ENCODE measurements around the gene CAMTA2. TPM values are rescaled to one million over a fixed set of nuclear protein-coding genes. Genes with fewer than 3 reads are reported as not detected.

CAMTA2 gene
- polyA plus RNA-seq, 2 of the 4 experiments (the other 2 are of a cell fraction) = 12.4 to 30.3 TPM

DNA sequence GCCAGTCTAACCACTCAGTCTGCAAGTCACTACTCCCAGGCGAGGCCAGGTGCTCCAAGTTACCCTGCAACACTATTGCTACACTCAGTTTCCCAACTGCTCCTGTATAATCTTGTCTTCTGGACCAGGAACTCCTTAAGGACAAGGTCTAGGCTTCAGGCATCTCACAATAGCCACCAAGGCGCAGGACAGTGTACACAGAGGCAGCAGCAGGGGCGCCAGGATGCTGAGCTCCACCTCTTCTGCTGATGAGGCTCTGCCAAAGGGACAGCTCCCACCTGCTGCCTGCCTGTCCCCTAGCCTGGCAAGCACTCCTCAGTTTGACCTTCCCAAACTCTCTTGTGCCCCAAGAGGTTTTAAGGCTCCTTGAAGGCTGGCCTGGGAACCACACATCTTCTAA lies 51.0 kb downstream of the CAMTA2 start (continued):
- no peak for TF ChIP-seq MYC (IDR thresholded peaks at IDR 0.05; ENCODE audit: borderline replicate concordance, low read length)

DNA sequence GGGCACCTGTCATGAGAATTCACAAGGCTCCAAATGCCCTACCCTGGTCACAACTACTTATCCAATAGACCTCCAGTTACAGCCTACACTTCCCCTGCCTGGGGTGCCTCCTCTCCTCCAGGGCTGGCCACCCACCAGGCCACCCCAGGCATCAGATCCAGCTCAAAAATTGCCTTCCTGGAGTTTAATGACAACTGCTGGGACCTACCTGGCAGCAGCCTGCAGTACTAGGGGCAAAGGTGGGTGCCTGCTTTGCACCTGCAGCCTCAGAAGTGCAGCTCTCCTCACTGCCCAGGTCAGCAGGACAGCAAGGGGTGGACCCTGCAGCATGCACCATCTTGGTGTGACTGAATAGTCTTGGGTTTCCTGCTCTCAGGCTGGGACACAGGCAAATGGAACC lies 51.8 kb downstream of the CAMTA2 start:
- no peak for FAIRE-seq
- POLR2A ChIA-PET = interaction anchor here (0.5 to 1.8 kb wide), 2 partner anchors 32 to 177 kb away, joined by 4 to 8 read pairs; partner anchors contain the start of gene SPAG7
- CTCF ChIA-PET = interaction anchor here (1.0 to 2.6 kb wide), 3 partner anchors 27 to 52 kb away, joined by 3 to 14 read pairs (median 5); partner anchors contain the start of gene CAMTA2

More for the DNA sequence above, 51.8 kb downstream of the CAMTA2 start:
- Histone ChIP-seq H3K4me1 (peaks cover 10% of the 10 kb centered on the region), H3K27ac (no peak overlapping the region), H3K9me3 (no peaks in the 10 kb centered on the region), H3K4me3 (no peak overlapping the region), H3K4me2 (no peak overlapping the region)
- TF ChIP-seq RARB (CRISPR knock-in tag; IDR thresholded peaks at IDR 0.05) (no peak), HOXB5 (CRISPR knock-in tag; IDR thresholded peaks at IDR 0.05) (no peak), RCOR1 (IDR thresholded peaks at IDR 0.05; ENCODE audit: low read depth, low read length) (no peak), CHD4 (IDR thresholded peaks at IDR 0.05; ENCODE audit: borderline replicate concordance) (no peak), CBX2 (IDR thresholded peaks at IDR 0.05; ENCODE audit: borderline replicate concordance, low read depth) (no peak), TFCP2L1 (CRISPR knock-in tag; IDR thresholded peaks at IDR 0.05) (no peak), NR3C1 (IDR thresholded peaks at IDR 0.05) (no peak), EHF (CRISPR knock-in tag; IDR thresholded peaks at IDR 0.05) (no peak), HEYL (CRISPR knock-in tag; IDR thresholded peaks at IDR 0.05) (no peak), TP53 (CRISPR knock-in tag; IDR thresholded peaks at IDR 0.05) (no peak), CHD2 (IDR thresholded peaks at IDR 0.05; ENCODE audit: low read length, partially characterized antibody) (no peak), ZFP36 (IDR thresholded peaks at IDR 0.05; ENCODE audit: borderline replicate concordance, partially characterized antibody) (no peak), NPAS2 (CRISPR knock-in tag; IDR thresholded peaks at IDR 0.05; ENCODE audit: borderline replicate concordance) (no peak), POLR2A (IDR thresholded peaks at IDR 0.05; ENCODE audit: low read length) (no peak)
- TF ChIP-seq, protein P1, sequence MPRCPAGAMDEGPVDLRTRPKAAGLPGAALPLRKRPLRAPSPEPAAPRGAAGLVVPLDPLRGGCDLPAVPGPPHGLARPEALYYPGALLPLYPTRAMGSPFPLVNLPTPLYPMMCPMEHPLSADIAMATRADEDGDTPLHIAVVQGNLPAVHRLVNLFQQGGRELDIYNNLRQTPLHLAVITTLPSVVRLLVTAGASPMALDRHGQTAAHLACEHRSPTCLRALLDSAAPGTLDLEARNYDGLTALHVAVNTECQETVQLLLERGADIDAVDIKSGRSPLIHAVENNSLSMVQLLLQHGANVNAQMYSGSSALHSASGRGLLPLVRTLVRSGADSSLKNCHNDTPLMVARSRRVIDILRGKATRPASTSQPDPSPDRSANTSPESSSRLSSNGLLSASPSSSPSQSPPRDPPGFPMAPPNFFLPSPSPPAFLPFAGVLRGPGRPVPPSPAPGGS (IDR thresholded peaks at IDR 0.05) = no peak
- TF ChIP-seq, protein P2, sequence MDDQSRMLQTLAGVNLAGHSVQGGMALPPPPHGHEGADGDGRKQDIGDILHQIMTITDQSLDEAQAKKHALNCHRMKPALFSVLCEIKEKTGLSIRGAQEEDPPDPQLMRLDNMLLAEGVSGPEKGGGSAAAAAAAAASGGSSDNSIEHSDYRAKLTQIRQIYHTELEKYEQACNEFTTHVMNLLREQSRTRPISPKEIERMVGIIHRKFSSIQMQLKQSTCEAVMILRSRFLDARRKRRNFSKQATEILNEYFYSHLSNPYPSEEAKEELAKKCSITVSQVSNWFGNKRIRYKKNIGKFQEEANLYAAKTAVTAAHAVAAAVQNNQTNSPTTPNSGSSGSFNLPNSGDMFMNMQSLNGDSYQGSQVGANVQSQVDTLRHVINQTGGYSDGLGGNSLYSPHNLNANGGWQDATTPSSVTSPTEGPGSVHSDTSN (IDR thresholded peaks at IDR 0.05) = no peak
- TF ChIP-seq, protein P3, sequence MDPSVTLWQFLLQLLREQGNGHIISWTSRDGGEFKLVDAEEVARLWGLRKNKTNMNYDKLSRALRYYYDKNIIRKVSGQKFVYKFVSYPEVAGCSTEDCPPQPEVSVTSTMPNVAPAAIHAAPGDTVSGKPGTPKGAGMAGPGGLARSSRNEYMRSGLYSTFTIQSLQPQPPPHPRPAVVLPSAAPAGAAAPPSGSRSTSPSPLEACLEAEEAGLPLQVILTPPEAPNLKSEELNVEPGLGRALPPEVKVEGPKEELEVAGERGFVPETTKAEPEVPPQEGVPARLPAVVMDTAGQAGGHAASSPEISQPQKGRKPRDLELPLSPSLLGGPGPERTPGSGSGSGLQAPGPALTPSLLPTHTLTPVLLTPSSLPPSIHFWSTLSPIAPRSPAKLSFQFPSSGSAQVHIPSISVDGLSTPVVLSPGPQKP (IDR thresholded peaks at IDR 0.05; ENCODE audit: low read depth, low read length) = no peak
- TF ChIP-seq, protein P4, sequence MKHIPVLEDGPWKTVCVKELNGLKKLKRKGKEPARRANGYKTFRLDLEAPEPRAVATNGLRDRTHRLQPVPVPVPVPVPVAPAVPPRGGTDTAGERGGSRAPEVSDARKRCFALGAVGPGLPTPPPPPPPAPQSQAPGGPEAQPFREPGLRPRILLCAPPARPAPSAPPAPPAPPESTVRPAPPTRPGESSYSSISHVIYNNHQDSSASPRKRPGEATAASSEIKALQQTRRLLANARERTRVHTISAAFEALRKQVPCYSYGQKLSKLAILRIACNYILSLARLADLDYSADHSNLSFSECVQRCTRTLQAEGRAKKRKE (CRISPR knock-in tag; IDR thresholded peaks at IDR 0.05; ENCODE audit: low read depth) = no peak
- TF ChIP-seq, protein P5, sequence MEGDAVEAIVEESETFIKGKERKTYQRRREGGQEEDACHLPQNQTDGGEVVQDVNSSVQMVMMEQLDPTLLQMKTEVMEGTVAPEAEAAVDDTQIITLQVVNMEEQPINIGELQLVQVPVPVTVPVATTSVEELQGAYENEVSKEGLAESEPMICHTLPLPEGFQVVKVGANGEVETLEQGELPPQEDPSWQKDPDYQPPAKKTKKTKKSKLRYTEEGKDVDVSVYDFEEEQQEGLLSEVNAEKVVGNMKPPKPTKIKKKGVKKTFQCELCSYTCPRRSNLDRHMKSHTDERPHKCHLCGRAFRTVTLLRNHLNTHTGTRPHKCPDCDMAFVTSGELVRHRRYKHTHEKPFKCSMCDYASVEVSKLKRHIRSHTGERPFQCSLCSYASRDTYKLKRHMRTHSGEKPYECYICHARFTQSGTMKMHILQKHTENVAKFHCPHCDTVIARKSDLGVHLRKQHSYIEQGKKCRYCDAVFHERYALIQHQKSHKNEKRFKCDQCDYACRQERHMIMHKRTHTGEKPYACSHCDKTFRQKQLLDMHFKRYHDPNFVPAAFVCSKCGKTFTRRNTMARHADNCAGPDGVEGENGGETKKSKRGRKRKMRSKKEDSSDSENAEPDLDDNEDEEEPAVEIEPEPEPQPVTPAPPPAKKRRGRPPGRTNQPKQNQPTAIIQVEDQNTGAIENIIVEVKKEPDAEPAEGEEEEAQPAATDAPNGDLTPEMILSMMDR (IDR thresholded peaks at IDR 0.05) = no peak
- TF ChIP-seq, protein P6, sequence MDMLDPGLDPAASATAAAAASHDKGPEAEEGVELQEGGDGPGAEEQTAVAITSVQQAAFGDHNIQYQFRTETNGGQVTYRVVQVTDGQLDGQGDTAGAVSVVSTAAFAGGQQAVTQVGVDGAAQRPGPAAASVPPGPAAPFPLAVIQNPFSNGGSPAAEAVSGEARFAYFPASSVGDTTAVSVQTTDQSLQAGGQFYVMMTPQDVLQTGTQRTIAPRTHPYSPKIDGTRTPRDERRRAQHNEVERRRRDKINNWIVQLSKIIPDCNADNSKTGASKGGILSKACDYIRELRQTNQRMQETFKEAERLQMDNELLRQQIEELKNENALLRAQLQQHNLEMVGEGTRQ (IDR thresholded peaks at IDR 0.05) = no peak
- ATAC-seq (no peak), DNase-seq (ENCODE audit: low read depth in 1 of 2, low spot score in 1 of 2) (no peak)

Data from A549 (cell line).